A549 (cell line): ENCODE data around the gene DNMT3B. TPM values are rescaled to one million over a fixed set of nuclear protein-coding genes. Genes with fewer than 3 reads are reported as not detected.

Experiments
- CBX8 ChIP-seq: fragments of 200-600 bp; sonication (generic); IDR thresholded peaks from 2 replicates; pipeline ENCODE4 v1.6.1; 2016
- CEBPB ChIP-seq, 2 experiments: fragments of >200 bp in 1 of 2; sonication (Bioruptor Twin) in 1 of 2; formaldehyde crosslinking in 1 of 2; IDR thresholded peaks; 2 replicates each; pipeline ENCODE4 v1.6.1; 2012 to 2016
- CTCF ChIP-seq: fragments of >200 bp; sonication (Bioruptor Twin); formaldehyde crosslinking; IDR thresholded peaks from 3 replicates; pipeline ENCODE4 v1.5.1; 2016
- EHMT2 ChIP-seq: fragments of 200-600 bp; sonication (generic); IDR thresholded peaks from 2 replicates; pipeline ENCODE4 v1.6.1; 2016; ENCODE audit warnings: antibody characterized with exemption, low read depth, mild to moderate bottlenecking, moderate library complexity
- EP300 ChIP-seq, 2 experiments: fragments of >200 bp; sonication (Bioruptor Twin); formaldehyde crosslinking; IDR thresholded peaks; 2 replicates in 1 of 2; 3 replicates in 1 of 2; pipeline ENCODE4 v1.6.1; 2016 to 2017
- HDAC2 ChIP-seq: fragments of 200-600 bp; sonication (generic); IDR thresholded peaks from 2 replicates; pipeline ENCODE4 v1.6.1; 2016
- HMGXB4 ChIP-seq: fragments of 250-450 bp; sonication (Bioruptor Pico); IDR thresholded peaks from 2 replicates; pipeline ENCODE4 v1.5.0; 2021; ENCODE audit warnings: mild to moderate bottlenecking, moderate library complexity, borderline replicate concordance
- HOXB5 ChIP-seq: fragments of 250-450 bp; sonication (Bioruptor Pico); IDR thresholded peaks from 2 replicates; pipeline ENCODE4 v1.5.0; 2020; ENCODE audit warnings: mild to moderate bottlenecking, moderate library complexity
- JUNB ChIP-seq: fragments of >200 bp; sonication (Bioruptor Twin); formaldehyde crosslinking; IDR thresholded peaks from 2 replicates; pipeline ENCODE4 v1.6.1; 2016
- KDM1A ChIP-seq: fragments of 200-600 bp; sonication (generic); IDR thresholded peaks from 2 replicates; pipeline ENCODE4 v1.6.1; 2016; ENCODE audit warnings: low read depth, mild to moderate bottlenecking
- MAZ ChIP-seq: fragments of 150-350 bp; IDR thresholded peaks from 2 replicates; pipeline ENCODE4 v1.6.1; 2014; ENCODE audit warnings: antibody characterized with exemption, low read depth, low read length, borderline replicate concordance
- MYC ChIP-seq: IDR thresholded peaks from 2 replicates; pipeline ENCODE4 v1.6.1; 2012; ENCODE audit warnings: mild to moderate bottlenecking, inconsistent platforms, low read length, improper control_type of control experiment, borderline replicate concordance
- NFE2L2 ChIP-seq: fragments of 150-350 bp; conservative IDR thresholded peaks from 2 replicates; pipeline ENCODE4 v1.6.1; 2014; ENCODE audit warnings: low read length
- PHF8 ChIP-seq: fragments of 200-600 bp; sonication (generic); IDR thresholded peaks from 2 replicates; pipeline ENCODE4 v1.6.1; 2016; ENCODE audit warnings: low read depth, mild to moderate bottlenecking, antibody characterized with exemption, moderate library complexity, borderline replicate concordance
- POLR2A ChIP-seq: IDR thresholded peaks from 2 replicates; pipeline ENCODE4 v1.6.1; 2012; ENCODE audit warnings: mild to moderate bottlenecking, low read length
- RNF2 ChIP-seq: fragments of 200-600 bp; sonication (generic); IDR thresholded peaks from 2 replicates; pipeline ENCODE4 v1.6.1; 2016; ENCODE audit warnings: low read depth, mild to moderate bottlenecking, antibody characterized with exemption, moderate library complexity, borderline replicate concordance
- TFCP2L1 ChIP-seq: fragments of 250-450 bp; sonication (Bioruptor Pico); IDR thresholded peaks from 2 replicates; pipeline ENCODE4 v1.5.0; 2021; ENCODE audit warnings: mild to moderate bottlenecking
- USF2 ChIP-seq: fragments of 450-650 bp; IDR thresholded peaks from 2 replicates; pipeline ENCODE4 v1.6.1; 2014; ENCODE audit warnings: antibody characterized with exemption
- ZNF302 ChIP-seq: fragments of 250-450 bp; sonication (Bioruptor Pico); IDR thresholded peaks from 2 replicates; pipeline ENCODE4 v1.9.0; 2021; ENCODE audit warnings: inconsistent platforms, mild to moderate bottlenecking, moderate library complexity
- polyA plus RNA-seq, 4 experiments: library from polyadenylated mRNA; depleted of rRNA in 3 of 4; stranded (reverse); fragments of >200 nt; fragmentation: RNase III in 1 of 4; extraction: RNeasy Plus Mini Kit Qiagen cat#74134 plus additional on column Dnase treatment in 1 of 4; gene quantifications; 2 replicates in 3 of 4; 3 replicates in 1 of 4; pipeline ENCODE4 v1.2.3, GENCODE V29; 2011 to 2017
- TF ChIP-seq, protein P1 (sequence below): IDR thresholded peaks from 2 replicates; pipeline ENCODE4 v1.6.1; 2012
- TF ChIP-seq, protein P2 (sequence below): IDR thresholded peaks from 2 replicates; pipeline ENCODE4 v1.6.1; 2012; ENCODE audit warnings: low read depth, borderline replicate concordance
- TF ChIP-seq, protein P3 (sequence below): fragments of 250-450 bp; sonication (Bioruptor Pico); IDR thresholded peaks from 2 replicates; pipeline ENCODE4 v1.5.0; 2020; ENCODE audit warnings: low read depth, mild to moderate bottlenecking, moderate library complexity

The DNMT3B gene
- polyA plus RNA-seq, 2 of the 4 experiments (the other 2 are of a cell fraction): 5.2 to 11.3 TPM

DNA sequence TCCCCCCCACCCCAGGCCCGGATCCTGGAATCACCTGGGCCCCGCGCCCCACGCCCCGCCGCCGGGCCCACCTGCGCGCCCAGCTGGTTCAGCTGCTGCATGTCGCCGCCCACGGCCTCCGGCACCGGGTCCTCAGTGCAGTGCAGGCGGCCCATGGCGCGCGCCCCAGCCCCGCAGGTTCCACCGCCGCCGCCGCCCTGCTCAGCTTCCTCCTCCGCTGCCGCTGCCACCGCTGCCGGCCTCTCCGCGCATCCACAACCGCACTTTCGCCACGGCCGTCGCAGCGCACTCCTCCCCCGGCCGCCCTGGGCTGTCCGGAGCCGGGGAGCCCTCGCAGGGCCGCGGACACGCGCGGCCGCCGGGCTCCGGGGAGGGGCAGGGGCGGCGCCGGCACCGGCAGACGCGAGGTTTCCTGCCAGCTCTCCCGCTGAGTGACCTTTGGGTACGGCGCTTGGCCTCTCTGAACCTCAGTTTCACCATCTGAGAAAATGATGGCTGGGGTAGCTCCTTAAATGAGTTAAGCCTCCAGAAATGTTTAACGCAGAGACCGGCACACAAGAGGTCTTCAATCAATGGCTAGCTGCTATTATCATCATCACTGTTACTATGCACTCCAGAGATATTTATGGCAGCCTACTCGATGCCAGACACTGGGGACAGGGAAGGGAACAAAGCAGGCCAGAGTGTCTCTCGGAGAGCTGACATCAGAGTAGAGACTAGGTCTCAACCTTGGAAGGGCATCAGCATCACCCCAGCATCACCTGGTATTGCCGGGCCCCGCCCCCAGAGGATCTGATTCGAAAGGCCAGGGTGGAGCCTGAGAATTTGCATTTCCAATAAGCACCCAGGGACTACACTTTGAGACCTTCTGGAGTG lies 18.7 kb upstream of the DNMT3B start, which contains the start of gene COMMD7 (continued):
- TF ChIP-seq CTCF: no peak
- TF ChIP-seq, protein P1, sequence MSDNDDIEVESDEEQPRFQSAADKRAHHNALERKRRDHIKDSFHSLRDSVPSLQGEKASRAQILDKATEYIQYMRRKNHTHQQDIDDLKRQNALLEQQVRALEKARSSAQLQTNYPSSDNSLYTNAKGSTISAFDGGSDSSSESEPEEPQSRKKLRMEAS: 0 out of 2 replicates have a peak, but pooled peaks have one; percentile 19
- no peak for TF ChIP-seq KDM1A
- TF ChIP-seq CBX8: no peak
- no peak for TF ChIP-seq EHMT2
- peak; percentile 47 for TF ChIP-seq PHF8
- TF ChIP-seq JUNB: no peak
- TF ChIP-seq MYC: no peak
- peak; percentile 33 for TF ChIP-seq POLR2A
- no peak for TF ChIP-seq EP300 (IDR thresholded peaks at IDR 0.05)
- TF ChIP-seq HOXB5: no peak
- no peak for TF ChIP-seq TFCP2L1 (CRISPR knock-in tag)
- TF ChIP-seq NFE2L2: no peak
- TF ChIP-seq HMGXB4: no peak
- TF ChIP-seq MAZ: no peak
- TF ChIP-seq RNF2: no peak
- TF ChIP-seq HDAC2: no peak
- TF ChIP-seq ZNF302 (CRISPR knock-in tag): no peak
- TF ChIP-seq, protein P2, sequence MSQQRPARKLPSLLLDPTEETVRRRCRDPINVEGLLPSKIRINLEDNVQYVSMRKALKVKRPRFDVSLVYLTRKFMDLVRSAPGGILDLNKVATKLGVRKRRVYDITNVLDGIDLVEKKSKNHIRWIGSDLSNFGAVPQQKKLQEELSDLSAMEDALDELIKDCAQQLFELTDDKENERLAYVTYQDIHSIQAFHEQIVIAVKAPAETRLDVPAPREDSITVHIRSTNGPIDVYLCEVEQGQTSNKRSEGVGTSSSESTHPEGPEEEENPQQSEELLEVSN: no peak
- TF ChIP-seq, protein P3, sequence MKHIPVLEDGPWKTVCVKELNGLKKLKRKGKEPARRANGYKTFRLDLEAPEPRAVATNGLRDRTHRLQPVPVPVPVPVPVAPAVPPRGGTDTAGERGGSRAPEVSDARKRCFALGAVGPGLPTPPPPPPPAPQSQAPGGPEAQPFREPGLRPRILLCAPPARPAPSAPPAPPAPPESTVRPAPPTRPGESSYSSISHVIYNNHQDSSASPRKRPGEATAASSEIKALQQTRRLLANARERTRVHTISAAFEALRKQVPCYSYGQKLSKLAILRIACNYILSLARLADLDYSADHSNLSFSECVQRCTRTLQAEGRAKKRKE (CRISPR knock-in tag): no peak
- TF ChIP-seq CEBPB (IDR thresholded peaks at IDR 0.05): no peak
- TF ChIP-seq USF2: 0 out of 2 replicates have a peak, but pooled peaks have one; percentile 7
